Liver (tissue), 9 donors: ENCODE data around the gene OR1I1. TPM values are rescaled to one million over a fixed set of nuclear protein-coding genes. Genes with fewer than 3 reads are reported as not detected.

Experiments
- DNase-seq: peaks from one replicate; pipeline ENCODE4 v3.0.0-alpha.2; 2017; ENCODE audit warnings: low spot score
- H3K27ac ChIP-seq, 2 donors: one replicate each; pipeline ENCODE4 v1.7.0; 2013; ENCODE audit warnings: inconsistent platforms in 2 of 2, low read length in 2 of 2, control low read depth in 1 of 2, low read depth in 1 of 2, mild to moderate bottlenecking in 1 of 2
- H3K27me3 ChIP-seq, 4 donors: one replicate each; pipeline versions ENCODE4 v1.6.1 to v1.7.0; 2013; ENCODE audit warnings: low read length in 3 of 4, inconsistent platforms in 1 of 4, mild to moderate bottlenecking in 1 of 4, moderate library complexity in 1 of 4; ENCODE audit not compliant: control insufficient read depth in 4 of 4, insufficient read depth in 4 of 4
- H3K36me3 ChIP-seq, 4 donors: one replicate each; pipeline versions ENCODE4 v1.6.1 to v1.7.0; 2013; ENCODE audit warnings: low read length in 3 of 4, mild to moderate bottlenecking in 3 of 4, low read depth in 1 of 4, moderate library complexity in 1 of 4; ENCODE audit not compliant: control insufficient read depth in 4 of 4, insufficient read depth in 3 of 4
- H3K4me1 ChIP-seq, 4 donors: one replicate each; pipeline versions ENCODE4 v1.6.1 to v1.7.0; 2013; ENCODE audit warnings: low read length in 3 of 4, mild to moderate bottlenecking in 3 of 4, moderate library complexity in 1 of 4; ENCODE audit not compliant: control insufficient read depth in 4 of 4, insufficient read depth in 4 of 4
- H3K4me3 ChIP-seq, 3 donors: one replicate each; pipeline versions ENCODE4 v1.6.1 to v1.7.0; 2013; ENCODE audit warnings: low read length in 3 of 3, control low read depth in 1 of 3, low read depth in 1 of 3, mild to moderate bottlenecking in 1 of 3
- H3K9ac ChIP-seq, 2 donors: one replicate each; pipeline ENCODE4 v1.7.0; 2013; ENCODE audit warnings: low read length in 2 of 2, mild to moderate bottlenecking in 2 of 2, moderate library complexity in 2 of 2, control low read depth in 1 of 2, low read depth in 1 of 2
- H3K9me3 ChIP-seq, 4 donors: one replicate each; pipeline versions ENCODE4 v1.6.1 to v1.7.0; 2013; ENCODE audit warnings: low read length in 3 of 4; ENCODE audit not compliant: control insufficient read depth in 4 of 4
- ATF3 ChIP-seq: IDR thresholded peaks from 2 replicates; pipeline ENCODE4 v1.6.1; 2016; ENCODE audit warnings: antibody characterized with exemption
- FOXA1 ChIP-seq: IDR thresholded peaks from 2 replicates; pipeline ENCODE4 v1.6.1; 2016; ENCODE audit warnings: antibody characterized with exemption
- FOXA2 ChIP-seq: IDR thresholded peaks from 2 replicates; pipeline ENCODE4 v1.6.1; 2016; ENCODE audit warnings: antibody characterized with exemption
- GABPA ChIP-seq, 2 donors: IDR thresholded peaks in 1 of 2; conservative IDR thresholded peaks in 1 of 2; 2 replicates each; pipeline ENCODE4 v1.6.1; 2016; ENCODE audit warnings: antibody characterized with exemption in 2 of 2, mild to moderate bottlenecking in 1 of 2, moderate library complexity in 1 of 2
- HNF4A ChIP-seq, 2 donors: conservative IDR thresholded peaks; 2 replicates each; pipeline ENCODE4 v1.6.1; 2016; ENCODE audit warnings: antibody characterized with exemption in 2 of 2, mild to moderate bottlenecking in 2 of 2
- JUND ChIP-seq, 2 donors: IDR thresholded peaks; 2 replicates each; pipeline ENCODE4 v1.6.1; 2016; ENCODE audit warnings: antibody characterized with exemption in 2 of 2
- NR2F2 ChIP-seq: IDR thresholded peaks from 2 replicates; pipeline ENCODE4 v1.6.1; 2016; ENCODE audit warnings: antibody characterized with exemption
- RAD21 ChIP-seq, 2 donors: IDR thresholded peaks; 2 replicates each; pipeline ENCODE4 v1.6.1; 2016; ENCODE audit warnings: antibody characterized with exemption in 2 of 2, mild to moderate bottlenecking in 2 of 2
- REST ChIP-seq: IDR thresholded peaks from 2 replicates; pipeline ENCODE4 v1.6.1; 2016; ENCODE audit warnings: antibody characterized with exemption, mild to moderate bottlenecking
- RXRA ChIP-seq, 2 donors: IDR thresholded peaks; 2 replicates each; pipeline ENCODE4 v1.6.1; 2017 to 2018; ENCODE audit warnings: antibody characterized with exemption in 2 of 2, mild to moderate bottlenecking in 1 of 2
- SP1 ChIP-seq: IDR thresholded peaks from 2 replicates; pipeline ENCODE4 v1.6.1; 2018; ENCODE audit warnings: antibody characterized with exemption, mild to moderate bottlenecking
- TAF1 ChIP-seq: conservative IDR thresholded peaks from 2 replicates; pipeline ENCODE4 v1.6.1; 2016; ENCODE audit warnings: antibody characterized with exemption, mild to moderate bottlenecking
- YY1 ChIP-seq: IDR thresholded peaks from 2 replicates; pipeline ENCODE4 v1.6.1; 2016; ENCODE audit warnings: antibody characterized with exemption, mild to moderate bottlenecking
- ZBTB33 ChIP-seq: IDR thresholded peaks from 2 replicates; pipeline ENCODE4 v1.6.1; 2016; ENCODE audit warnings: antibody characterized with exemption
- WGBS: extraction: QIAGEN DNeasy Blood & Tissue Kit; methylation state at CpG from one replicate; pipeline ENCODE4 v1.1.7; 2013; 5-methylcytosine and 5-hydroxymethylcytosine counted together
- polyA plus RNA-seq, 2 donors: library from polyadenylated mRNA; stranded (reverse) in 1 of 2; unstranded in 1 of 2; fragments of 200-250 nt in 1 of 2; fragments of >200 nt in 1 of 2; fragmentation: Nextera tagmentation in 1 of 2; extraction: Ambion mirVana in 1 of 2; gene quantifications; one replicate each; pipeline versions ENCODE4 v1.2.1 to v1.2.3, GENCODE V29; 2013 to 2015
- total RNA-seq, 2 donors: library from RNA; depleted of rRNA; stranded (reverse); fragments of >200 nt; gene quantifications; one replicate each; pipeline ENCODE4 v1.2.3, GENCODE V29; 2014
- TF ChIP-seq, protein P1 (sequence below): IDR thresholded peaks from 2 replicates; pipeline ENCODE4 v1.6.1; 2016; ENCODE audit warnings: antibody characterized with exemption
- donor health status: healthy.
- donor health status: healthy.
- donor health status: healthy.
- donor health status: healthy.
- donor health status: healthy.

OR1I1 gene
- total and polyA plus RNA-seq, 4 donors, result not detected

DNA sequence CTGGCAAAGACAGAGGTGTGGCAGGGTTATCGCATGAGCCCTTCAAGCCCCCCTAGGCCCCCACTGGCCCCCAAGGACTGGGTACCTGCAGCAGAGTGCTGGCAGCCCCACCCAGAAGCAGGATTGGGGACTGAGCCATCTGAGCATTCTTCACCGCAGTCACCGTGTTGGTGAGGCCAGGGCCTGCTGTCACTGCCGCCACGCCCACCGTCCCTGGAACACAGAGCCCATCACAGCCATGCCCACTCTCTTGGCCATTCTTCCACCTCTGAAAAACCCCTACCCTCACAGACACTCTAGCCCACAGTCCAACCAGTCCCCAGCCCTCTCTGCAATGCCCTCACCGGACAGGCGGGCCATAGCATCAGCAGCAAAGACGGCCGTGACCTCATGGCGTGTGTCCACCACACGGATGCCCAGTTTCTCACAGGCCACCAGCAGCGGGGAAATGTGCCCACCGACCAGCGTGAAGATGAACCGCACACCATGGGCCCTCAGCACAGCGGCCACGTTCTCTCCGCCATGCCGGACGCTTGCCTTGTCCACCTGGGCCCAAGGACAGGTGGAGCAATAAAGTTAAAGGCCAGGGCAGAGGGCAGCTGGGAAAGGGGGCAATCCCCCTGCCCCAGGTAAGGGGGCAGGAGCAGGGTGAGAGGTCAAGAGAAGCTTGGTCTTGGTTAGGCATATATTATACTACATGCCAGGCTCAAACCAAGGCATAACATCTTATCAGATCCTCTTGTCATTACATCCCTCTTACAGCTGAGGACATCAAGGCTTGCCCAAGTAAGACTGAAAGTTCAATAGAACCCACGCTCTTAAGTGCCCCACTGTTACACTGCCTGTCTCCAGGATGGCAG, 41.2 kb downstream of the OR1I1 start:
- TF ChIP-seq GABPA (IDR thresholded peaks at IDR 0.05 in 1 of 2, conservative IDR thresholded peaks at IDR 0.05 in 1 of 2) (no peak), FOXA2 (no peak), HNF4A (conservative IDR thresholded peaks at IDR 0.05) (no peak), TAF1 (no peak), FOXA1 (no peak), RAD21 (IDR thresholded peaks at IDR 0.05) (no peak), NR2F2 (no peak), ATF3 (no peak), RXRA (IDR thresholded peaks at IDR 0.05) (no peak), YY1 (no peak), SP1 (no peak), ZBTB33 (no peak), REST (no peak), JUND (IDR thresholded peaks at IDR 0.05) (no peak)
- TF ChIP-seq, protein P1, sequence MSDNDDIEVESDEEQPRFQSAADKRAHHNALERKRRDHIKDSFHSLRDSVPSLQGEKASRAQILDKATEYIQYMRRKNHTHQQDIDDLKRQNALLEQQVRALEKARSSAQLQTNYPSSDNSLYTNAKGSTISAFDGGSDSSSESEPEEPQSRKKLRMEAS, result no peak
- H3K27me3 ChIP-seq, result no peaks in the 10 kb centered on the region
- 96% methylated on average over 22 of the region's 22 CpGs for WGBS
- H3K9me3 ChIP-seq, result no peaks in the 10 kb centered on the region
- DNase-seq, result no peak
- no peak overlapping the region for H3K9ac ChIP-seq
- no peak overlapping the region for H3K4me3 ChIP-seq
- no peak overlapping the region for H3K27ac ChIP-seq
- H3K36me3 ChIP-seq, result peaks cover 18 to 38% (median 23%) of the 10 kb centered on the region in 4 donors
- peaks cover 0 to 21% (median 16%) of the 10 kb centered on the region in 4 donors for H3K4me1 ChIP-seq

GRCh38 chr19:15123900-15124299, 41.9 kb downstream of the OR1I1 start:
- no peak for DNase-seq
- TF ChIP-seq JUND (IDR thresholded peaks at IDR 0.05), result no peak
- no peak for TF ChIP-seq ZBTB33
- no peak for TF ChIP-seq NR2F2
- no peak for TF ChIP-seq YY1
- TF ChIP-seq GABPA (IDR thresholded peaks at IDR 0.05 in 1 of 2, conservative IDR thresholded peaks at IDR 0.05 in 1 of 2), result no peak
- no peak for TF ChIP-seq ATF3

More at GRCh38 chr19:15123900-15124299, 41.9 kb downstream of the OR1I1 start:
- Histone ChIP-seq H3K27me3 (no peaks in the 10 kb centered on the region), H3K9ac (no peak overlapping the region), H3K27ac (peak overlapping the region; percentile 94 to 95), H3K36me3 (peaks cover 13 to 32% (median 16%) of the 10 kb centered on the region in 4 donors), H3K4me1 (peaks cover 0 to 21% (median 16%) of the 10 kb centered on the region in 4 donors), H3K9me3 (no peaks in the 10 kb centered on the region), H3K4me3 (peak overlapping the region in 1 of 3 donors; percentile 76)
- WGBS, result 12% methylated on average over 5 of the region's 5 CpGs
